ENCODE data around the gene FOXN3.

The FOXN3 gene

GRCh38 chr14:89424241-89424640 is 7.2 kb upstream of the FOXN3 start:
- H3K27ac Mint-ChIP-seq = no peak overlapping the region

GRCh38 chr14:89422952-89423345 is 5.9 kb upstream of the FOXN3 start:
- no peak overlapping the region for H3K4me3 Mint-ChIP-seq
- H3K36me3 Mint-ChIP-seq = peaks cover 14 to 23% of the 10 kb centered on the region in 2 donors
- ATAC-seq (replicated peaks) (no peak), DNase-seq (no peak)
- H3K27me3 Mint-ChIP-seq = no peaks in the 10 kb centered on the region
- H3K4me1 Mint-ChIP-seq = peaks cover 19 to 70% of the 10 kb centered on the region in 2 donors
- H3K27ac Mint-ChIP-seq = peak overlapping the region; percentile 56
- H3K9me3 Mint-ChIP-seq = no peaks in the 10 kb centered on the region

More at GRCh38 chr14:89424241-89424640, 7.2 kb upstream of the FOXN3 start:
- DNase-seq (no peak), ATAC-seq (replicated peaks) (no peak)
- Mint-ChIP-seq H3K27me3 (no peaks in the 10 kb centered on the region), H3K36me3 (peaks cover 14 to 23% of the 10 kb centered on the region in 2 donors), H3K9me3 (no peaks in the 10 kb centered on the region), H3K4me1 (peaks cover 18 to 70% of the 10 kb centered on the region in 2 donors), H3K4me3 (no peak overlapping the region)

DNA sequence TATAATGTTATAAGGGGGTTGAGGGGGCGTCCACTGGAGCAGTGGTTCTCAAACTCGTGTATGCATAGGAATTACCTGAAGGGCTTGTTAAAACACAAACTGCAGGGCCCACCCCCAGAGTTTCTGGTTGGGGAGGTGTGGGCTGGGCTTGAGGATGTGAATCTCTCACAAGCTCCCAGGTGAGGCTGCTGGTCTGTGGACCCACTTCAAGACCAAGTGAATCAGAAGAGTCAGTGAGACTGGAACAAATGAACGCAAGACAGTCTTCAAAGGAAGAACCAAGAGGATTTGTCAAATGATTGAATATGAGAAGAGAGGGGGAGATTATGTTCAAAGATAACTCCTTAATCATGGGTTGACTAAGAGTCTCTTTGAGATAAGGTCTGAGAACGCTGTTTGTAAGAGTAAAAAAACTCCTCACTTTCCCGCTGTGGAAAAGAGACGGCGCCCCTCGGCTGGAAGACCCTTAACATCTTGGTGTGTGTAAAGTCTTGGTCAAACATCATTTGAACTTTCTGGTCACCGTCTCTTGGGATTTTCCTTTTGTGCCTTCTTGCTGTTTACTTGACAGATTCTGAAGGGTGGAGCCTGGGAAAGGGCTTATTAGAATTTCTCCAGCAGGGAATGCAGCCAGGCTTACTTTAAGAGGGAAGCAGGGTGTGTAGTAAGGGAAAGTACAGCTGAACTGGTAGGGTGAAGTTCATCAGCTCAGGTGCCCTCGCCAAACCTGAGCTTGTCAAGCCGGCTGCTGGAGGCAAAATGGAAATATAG is 5.3 kb upstream of the FOXN3 start:
- Mint-ChIP-seq H3K9me3 (no peaks in the 10 kb centered on the region), H3K4me1 (peaks cover 23 to 68% of the 10 kb centered on the region in 2 donors), H3K27ac (peak overlapping the region; percentile 56), H3K36me3 (peaks cover 14 to 27% of the 10 kb centered on the region in 2 donors), H3K27me3 (no peaks in the 10 kb centered on the region), H3K4me3 (no peak overlapping the region)
- no peak for DNase-seq
- no peak for ATAC-seq (replicated peaks)

DNA sequence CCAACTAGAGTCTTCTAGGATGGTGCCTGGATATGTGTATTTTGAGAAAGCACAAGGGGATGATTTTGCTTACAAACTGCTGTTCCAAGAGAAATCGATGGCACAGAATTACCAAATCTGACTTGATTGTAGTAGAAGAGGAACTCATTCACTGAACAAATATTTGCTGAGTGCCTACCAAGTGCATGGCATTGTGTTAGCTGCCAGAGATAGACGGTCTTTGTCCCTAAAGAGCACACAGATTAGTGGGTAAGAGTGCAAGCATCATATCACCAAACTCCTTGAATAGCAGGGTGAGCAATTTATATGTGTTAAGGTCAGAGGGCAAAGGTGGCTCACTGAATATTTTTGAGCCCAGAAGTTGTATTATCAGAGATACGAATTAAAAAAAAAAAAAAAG is 3.5 kb upstream of the FOXN3 start:
- Mint-ChIP-seq H3K4me3 (no peak overlapping the region), H3K9me3 (no peaks in the 10 kb centered on the region), H3K27ac (no peak overlapping the region), H3K36me3 (peaks cover 19 to 30% of the 10 kb centered on the region in 2 donors), H3K4me1 (peaks cover 24 to 57% of the 10 kb centered on the region in 2 donors), H3K27me3 (no peaks in the 10 kb centered on the region)
- ATAC-seq (replicated peaks) (no peak), DNase-seq (no peak)

GRCh38 chr14:89419973-89420482 is 3.0 kb upstream of the FOXN3 start:
- DNase-seq = no peak
- Mint-ChIP-seq H3K36me3 (peaks cover 21 to 30% of the 10 kb centered on the region in 2 donors), H3K9me3 (no peaks in the 10 kb centered on the region), H3K4me3 (no peak overlapping the region), H3K27me3 (no peaks in the 10 kb centered on the region), H3K27ac (no peak overlapping the region), H3K4me1 (peaks cover 27 to 62% of the 10 kb centered on the region in 2 donors)
- no peak for ATAC-seq (replicated peaks)

- peak overlapping the region; percentile 72 for H3K27ac Mint-ChIP-seq
- peaks cover 27 to 59% of the 10 kb centered on the region in 2 donors for H3K4me1 Mint-ChIP-seq
- H3K36me3 Mint-ChIP-seq = peaks cover 21 to 30% of the 10 kb centered on the region in 2 donors
- no peaks in the 10 kb centered on the region for H3K27me3 Mint-ChIP-seq
- no peak for ATAC-seq (replicated peaks)
- no peak for DNase-seq
- H3K9me3 Mint-ChIP-seq = no peaks in the 10 kb centered on the region
- peak overlapping the region; percentile 31 to 61 for H3K4me3 Mint-ChIP-seq
Observed at GRCh38 chr14:89418976-89419375, 1.9 kb upstream of the FOXN3 start.

GRCh38 chr14:89418452-89418851 is 1.4 kb upstream of the FOXN3 start:
- Mint-ChIP-seq H3K36me3 (peaks cover 21 to 32% of the 10 kb centered on the region in 2 donors), H3K9me3 (no peaks in the 10 kb centered on the region), H3K4me1 (peaks cover 29 to 61% of the 10 kb centered on the region in 2 donors), H3K27ac (peak overlapping the region; percentile 98), H3K27me3 (no peaks in the 10 kb centered on the region), H3K4me3 (peak overlapping the region; percentile 92)
- DNase-seq (no peak), ATAC-seq (replicated peaks) (no peak)

DNA sequence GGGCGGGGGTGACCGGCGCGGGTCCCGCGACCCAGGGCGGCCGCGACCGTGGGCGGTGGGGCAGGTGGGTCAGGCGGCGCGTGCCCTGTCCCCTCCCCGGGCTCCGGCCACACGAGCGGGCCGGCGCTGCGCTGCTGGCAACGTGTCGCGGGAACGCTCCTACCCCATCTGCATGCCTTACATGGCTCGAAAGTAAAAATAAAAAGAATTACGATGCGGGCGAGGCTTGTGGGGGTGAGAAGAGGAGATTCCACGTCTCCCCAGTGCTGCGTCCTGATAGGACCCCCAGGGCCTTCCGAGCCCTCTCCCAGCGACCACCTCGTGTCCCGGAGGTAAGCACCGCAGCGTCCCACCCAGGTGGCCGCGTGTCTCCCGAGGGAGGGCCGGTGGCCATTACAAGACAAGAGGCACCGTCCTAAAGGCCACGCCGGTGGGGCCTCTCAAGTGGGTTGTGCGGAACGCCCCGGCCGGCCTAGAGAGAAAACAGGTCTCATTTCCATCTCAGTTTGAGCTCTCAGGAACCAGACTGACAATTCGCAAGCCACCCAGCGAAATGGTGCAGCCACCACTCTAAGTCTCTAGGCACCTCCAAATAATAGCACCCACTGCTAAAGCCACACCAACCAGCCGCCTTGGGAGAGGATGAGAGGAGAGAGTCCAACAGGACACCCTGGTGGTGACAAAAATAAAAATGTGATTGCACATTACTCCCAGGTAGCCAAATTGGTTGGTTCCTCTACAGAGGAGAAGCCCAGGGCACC is 612 bp upstream of the FOXN3 start:
- ATAC-seq (replicated peaks) (peak; percentile 58 to 64), DNase-seq (peak; percentile 65)
- Mint-ChIP-seq H3K36me3 (peaks cover 29 to 40% of the 10 kb centered on the region in 2 donors), H3K27me3 (no peaks in the 10 kb centered on the region), H3K27ac (peak overlapping the region; percentile 98), H3K4me3 (peak overlapping the region; percentile 92), H3K4me1 (peaks cover 35 to 63% of the 10 kb centered on the region in 2 donors), H3K9me3 (no peaks in the 10 kb centered on the region)

DNA sequence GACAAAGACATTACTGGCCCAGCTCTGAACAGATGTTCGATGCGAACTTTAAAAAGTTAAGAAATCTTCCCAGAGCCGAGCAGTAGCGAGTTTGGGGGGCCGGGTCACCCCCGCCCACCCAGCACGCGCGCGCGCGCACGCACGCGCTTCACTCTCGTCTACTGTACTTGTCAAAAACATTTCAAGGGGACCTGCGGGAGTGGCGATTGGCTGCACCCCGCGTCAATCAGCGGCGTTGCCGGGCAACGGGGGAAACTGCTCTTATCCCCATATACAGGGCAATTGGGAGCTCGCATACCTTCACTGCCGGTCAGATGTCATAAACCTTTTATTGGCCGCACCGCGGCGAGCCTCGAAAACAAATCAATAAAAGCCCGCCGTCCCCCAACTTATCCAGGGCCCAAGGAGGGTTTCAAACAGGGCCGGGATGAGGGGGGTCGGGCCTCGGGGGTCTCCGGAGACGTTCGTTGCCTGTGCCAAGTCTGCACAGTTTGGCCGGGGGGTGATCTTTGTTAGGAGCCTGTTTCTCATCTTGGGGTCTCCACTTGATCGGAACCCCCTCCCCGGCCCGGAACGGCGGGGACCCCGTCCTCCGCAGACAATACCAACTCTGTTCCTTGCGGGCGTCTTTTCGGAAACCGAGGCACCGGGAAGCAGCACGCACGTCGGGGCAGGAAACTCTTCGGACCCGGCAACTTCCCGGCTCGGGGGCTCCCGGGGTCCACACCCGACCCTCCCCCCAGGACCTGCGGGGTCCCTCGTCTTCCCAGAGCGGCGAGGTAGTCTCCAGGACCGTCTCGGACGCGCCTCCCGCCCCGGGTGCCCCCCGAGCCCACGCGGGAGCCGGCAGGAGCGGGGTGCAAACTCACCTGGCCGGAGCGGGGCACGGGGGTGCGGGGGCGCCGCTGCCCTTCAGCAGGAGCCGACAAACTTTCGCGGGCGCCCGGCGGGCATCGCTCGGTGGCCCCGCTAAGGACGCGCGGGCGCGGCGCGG is 734 bp downstream of the FOXN3 start:
- Mint-ChIP-seq H3K4me3 (peak overlapping the region; percentile 92 to 98), H3K36me3 (peaks cover 34 to 47% of the 10 kb centered on the region in 2 donors), H3K4me1 (peaks cover 36 to 63% of the 10 kb centered on the region in 2 donors), H3K27ac (peak overlapping the region; percentile 95), H3K9me3 (no peaks in the 10 kb centered on the region), H3K27me3 (no peaks in the 10 kb centered on the region)
- DNase-seq = peak; percentile 98
- peak; percentile 74 to 77 for ATAC-seq (replicated peaks)

DNA sequence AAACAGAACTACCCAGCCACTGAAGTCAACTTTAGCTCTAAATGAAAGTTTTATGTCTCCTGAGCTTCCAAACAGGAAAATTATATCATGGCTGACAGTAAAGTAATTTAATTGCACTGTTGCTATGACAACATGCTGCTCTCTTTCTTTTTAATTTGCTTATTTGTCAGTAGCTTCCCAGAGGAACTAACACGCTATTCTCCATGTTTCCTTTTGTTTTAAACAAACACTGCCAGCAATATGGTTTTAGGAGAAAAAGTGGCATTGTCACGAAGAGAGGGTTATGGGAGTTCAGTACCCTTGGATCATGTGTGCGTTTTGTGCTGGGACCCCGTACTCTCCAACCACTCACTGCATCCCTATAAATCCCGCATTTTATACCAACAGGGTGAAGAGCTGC is 1.9 kb downstream of the FOXN3 start:
- Mint-ChIP-seq H3K9me3 (no peaks in the 10 kb centered on the region), H3K27ac (peak overlapping the region; percentile 51), H3K36me3 (peaks cover 34 to 49% of the 10 kb centered on the region in 2 donors), H3K4me3 (peak overlapping the region; percentile 92 to 98), H3K27me3 (no peaks in the 10 kb centered on the region), H3K4me1 (peaks cover 35 to 65% of the 10 kb centered on the region in 2 donors)
- no peak for ATAC-seq (replicated peaks)
- DNase-seq = no peak

- no peaks in the 10 kb centered on the region for H3K27me3 Mint-ChIP-seq
Observed at GRCh38 chr14:89411976-89412375, 5.1 kb downstream of the FOXN3 start.

DNA sequence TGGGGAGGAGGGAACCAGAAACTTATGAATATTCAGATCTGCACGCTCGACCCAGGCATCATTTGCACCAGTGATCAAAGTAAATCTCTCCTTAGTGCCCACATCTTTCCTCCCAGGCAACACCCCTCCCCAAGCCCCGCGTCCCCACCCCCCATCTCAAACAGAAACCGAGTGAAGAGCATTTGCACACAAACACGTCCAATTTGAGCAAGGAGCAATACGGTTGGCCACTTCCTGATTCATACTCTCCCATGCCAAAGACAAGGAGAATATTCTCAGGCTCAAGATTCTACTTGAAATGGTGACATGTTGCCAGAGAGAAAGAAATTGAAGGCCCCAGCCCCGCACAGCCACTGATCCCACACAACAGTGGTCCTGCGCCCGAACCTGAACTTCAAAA is 7.1 kb downstream of the FOXN3 start:
- Mint-ChIP-seq H3K4me3 (peak overlapping the region; percentile 44 to 58), H3K27ac (no peak overlapping the region), H3K9me3 (no peaks in the 10 kb centered on the region), H3K36me3 (peaks cover 42 to 79% of the 10 kb centered on the region in 2 donors), H3K27me3 (no peaks in the 10 kb centered on the region), H3K4me1 (peaks cover 40 to 64% of the 10 kb centered on the region in 2 donors)
- ATAC-seq (replicated peaks) = no peak
- DNase-seq = no peak

More at GRCh38 chr14:89411976-89412375, 5.1 kb downstream of the FOXN3 start:
- no peaks in the 10 kb centered on the region for H3K9me3 Mint-ChIP-seq
- ATAC-seq (replicated peaks) = no peak
- H3K4me1 Mint-ChIP-seq = peaks cover 40 to 63% of the 10 kb centered on the region in 2 donors
- no peak overlapping the region for H3K27ac Mint-ChIP-seq
- DNase-seq = no peak
- no peak overlapping the region for H3K4me3 Mint-ChIP-seq
- H3K36me3 Mint-ChIP-seq = peaks cover 40 to 69% of the 10 kb centered on the region in 2 donors

GRCh38 chr14:89408907-89409700 is 7.9 kb downstream of the FOXN3 start:
- H3K27me3 Mint-ChIP-seq = no peaks in the 10 kb centered on the region
- ATAC-seq (replicated peaks) (no peak), DNase-seq (no peak)
- peak overlapping the region; percentile 25 for H3K27ac Mint-ChIP-seq
- peaks cover 40 to 62% of the 10 kb centered on the region in 2 donors for H3K4me1 Mint-ChIP-seq
- peaks cover 47 to 86% of the 10 kb centered on the region in 2 donors for H3K36me3 Mint-ChIP-seq
- no peak overlapping the region for H3K4me3 Mint-ChIP-seq
- H3K9me3 Mint-ChIP-seq = no peaks in the 10 kb centered on the region
